ENCODE measurements around the gene OR12D3.

- TF ChIP-seq CTCF (IDR thresholded peaks at IDR 0.05; ENCODE audit: poor library complexity) (no peak), EZH2 (IDR thresholded peaks at IDR 0.05; ENCODE audit: borderline replicate concordance) (no peak), EZH2phosphoT487 (IDR thresholded peaks at IDR 0.05; ENCODE audit: low read depth, severe bottlenecking, unreplicated experiment) (no peak)
Observed at GRCh38 chr6:29399525-29399924, 24.4 kb upstream of the OR12D3 start.
